Measurements from ENCODE around the gene FAM163A.
"Not testable (repeated sequence)": the region's sequence is repeated elsewhere in the genome, so short reads cannot be mapped to it uniquely, and the experiment has no call there.

Gene FAM163A

DNA sequence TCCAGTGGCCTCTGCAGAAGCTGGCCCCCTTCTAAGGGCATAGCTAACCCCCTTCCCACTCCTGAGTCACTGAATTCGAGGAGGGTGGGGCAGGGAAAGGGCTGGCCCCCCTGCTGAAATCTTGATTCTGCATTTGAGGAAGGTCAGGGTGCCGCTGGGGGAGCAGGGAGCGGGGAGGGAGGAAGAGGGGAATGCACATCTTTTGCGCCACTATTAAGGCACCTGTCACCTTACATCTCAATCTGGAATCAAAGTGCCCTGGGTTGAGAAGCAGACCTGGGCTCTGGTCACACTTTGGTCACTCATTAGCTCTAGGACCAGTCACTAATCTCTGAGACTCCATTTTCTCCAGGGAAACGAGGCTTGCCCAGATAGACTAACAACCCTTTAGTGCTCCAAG is 72.5 kb downstream of the FAM163A start:
- no peak for DNase-seq (ENCODE audit: low read depth in 2 of 2)

DNA sequence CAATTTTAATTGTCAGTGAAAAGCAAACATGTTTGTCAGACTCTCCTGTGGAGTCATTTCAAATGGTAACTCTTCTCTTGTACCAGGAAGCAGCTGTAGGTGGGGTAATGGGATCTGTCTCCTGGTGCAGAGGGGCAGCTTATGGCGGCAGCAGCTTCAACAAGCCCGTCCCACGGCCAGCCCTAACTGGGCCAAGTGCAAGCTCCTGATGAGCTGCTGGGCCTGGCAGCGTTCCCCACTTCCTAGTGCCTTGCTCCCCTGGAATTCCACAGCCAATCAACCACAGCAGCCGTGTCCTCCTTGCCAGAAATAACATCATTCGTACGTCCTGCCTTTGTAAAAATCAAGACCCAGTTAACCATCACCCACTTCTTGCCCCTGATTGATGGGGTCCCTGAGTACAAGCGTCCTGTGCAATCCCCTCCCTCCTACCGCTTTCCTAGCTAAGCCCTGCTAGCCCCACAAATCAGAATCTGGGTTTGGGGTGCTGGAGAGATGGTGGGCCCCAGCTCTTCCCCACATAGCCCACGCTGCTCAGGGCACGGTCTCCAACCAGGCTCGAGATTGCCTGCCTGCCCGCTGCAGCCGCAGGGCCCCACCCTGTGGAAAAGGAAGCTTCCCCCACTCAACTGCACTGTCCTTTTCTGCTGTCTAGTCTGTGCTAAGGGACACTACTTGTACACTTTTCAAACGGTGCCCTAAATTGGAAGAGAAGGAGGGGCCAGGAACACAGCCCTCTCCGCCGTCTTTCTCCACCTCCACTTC is 73.3 kb downstream of the FAM163A start:
- no peak for DNase-seq (ENCODE audit: low read depth in 2 of 2)

DNA sequence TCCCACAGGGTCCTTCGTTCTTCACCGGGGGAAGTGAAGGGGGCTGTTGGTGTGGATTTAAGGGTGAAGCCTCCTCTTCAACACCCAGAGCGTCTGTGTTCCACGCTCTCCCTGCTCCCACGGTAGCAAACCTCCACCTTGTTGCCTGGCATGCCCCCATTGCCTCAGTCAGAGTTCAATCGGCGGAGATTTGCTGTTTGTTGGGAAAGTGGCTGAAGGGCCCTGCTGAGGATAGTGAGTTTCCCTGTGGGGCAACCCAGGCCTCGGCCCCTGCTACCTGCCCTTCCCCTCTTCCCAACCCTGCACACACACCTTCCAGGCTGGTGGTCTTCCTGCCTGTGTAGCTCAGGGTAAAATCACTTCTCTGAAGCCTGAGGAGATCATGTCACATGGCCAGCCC is 74.0 kb downstream of the FAM163A start:
- DNase-seq (ENCODE audit: low read depth in 2 of 2), result no peak

DNA sequence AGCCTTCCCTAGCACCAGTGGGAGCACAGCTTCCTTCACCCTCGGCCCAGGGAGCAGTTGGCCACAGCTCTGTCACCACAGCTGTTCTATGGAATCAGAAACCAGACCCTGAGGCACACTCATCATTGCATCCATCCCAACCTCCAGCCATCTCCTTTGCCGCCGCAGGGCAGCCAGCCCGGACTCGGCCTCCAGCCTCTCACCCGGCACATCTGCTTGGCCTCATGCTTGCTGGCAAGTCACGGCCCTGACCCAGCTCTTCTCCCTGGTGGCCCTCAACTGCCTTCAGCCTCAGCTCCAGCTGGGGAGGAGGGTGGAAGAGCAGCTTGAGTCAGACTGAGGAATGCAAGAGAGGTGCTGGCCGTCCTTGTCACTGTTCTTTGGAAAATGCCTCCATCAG is 74.7 kb downstream of the FAM163A start:
- no peak for DNase-seq (ENCODE audit: low read depth in 2 of 2)

DNA sequence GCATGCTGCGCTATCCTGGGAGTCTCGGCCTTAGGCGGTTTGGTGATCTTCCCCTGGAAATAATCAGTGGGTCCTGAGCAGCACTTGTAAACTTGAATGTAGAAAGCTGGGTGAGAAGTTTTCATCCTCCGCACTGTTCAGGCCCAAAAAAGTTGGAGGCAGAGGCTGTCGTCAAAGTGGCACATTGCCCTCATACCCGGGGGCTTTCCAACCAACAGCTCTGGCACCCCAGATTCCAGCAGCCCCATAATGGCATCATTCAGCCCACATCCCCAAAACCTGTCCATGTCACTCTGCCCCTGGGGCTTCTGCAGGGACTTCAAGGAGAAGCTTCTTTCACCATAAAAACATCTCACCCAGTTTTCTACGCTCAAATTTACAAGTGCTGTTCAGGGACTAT is 75.2 kb downstream of the FAM163A start:
- no peak for DNase-seq (ENCODE audit: low read depth in 2 of 2)

DNA sequence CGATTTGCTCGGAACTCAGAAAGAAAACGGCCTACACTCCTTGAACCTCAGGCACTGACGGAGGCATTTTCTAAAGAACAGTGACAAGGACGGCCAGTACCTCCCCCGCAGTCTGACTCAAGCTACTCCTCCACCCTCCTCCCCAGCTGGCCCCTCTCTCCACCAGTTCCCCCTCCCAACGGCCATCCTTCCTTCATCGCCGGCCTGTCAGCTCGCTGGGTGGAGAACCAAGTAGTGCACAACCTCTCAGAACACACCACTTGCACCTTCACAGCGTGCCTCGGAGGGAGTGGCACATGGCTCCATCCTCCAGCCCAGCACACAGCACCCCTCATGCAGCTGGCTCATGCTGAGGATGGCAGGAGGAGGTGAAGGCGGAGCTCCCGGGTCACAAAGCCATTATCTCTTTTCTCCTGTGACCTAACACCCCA is 75.7 kb downstream of the FAM163A start:
- DNase-seq (ENCODE audit: low read depth in 2 of 2), result no peak

DNA sequence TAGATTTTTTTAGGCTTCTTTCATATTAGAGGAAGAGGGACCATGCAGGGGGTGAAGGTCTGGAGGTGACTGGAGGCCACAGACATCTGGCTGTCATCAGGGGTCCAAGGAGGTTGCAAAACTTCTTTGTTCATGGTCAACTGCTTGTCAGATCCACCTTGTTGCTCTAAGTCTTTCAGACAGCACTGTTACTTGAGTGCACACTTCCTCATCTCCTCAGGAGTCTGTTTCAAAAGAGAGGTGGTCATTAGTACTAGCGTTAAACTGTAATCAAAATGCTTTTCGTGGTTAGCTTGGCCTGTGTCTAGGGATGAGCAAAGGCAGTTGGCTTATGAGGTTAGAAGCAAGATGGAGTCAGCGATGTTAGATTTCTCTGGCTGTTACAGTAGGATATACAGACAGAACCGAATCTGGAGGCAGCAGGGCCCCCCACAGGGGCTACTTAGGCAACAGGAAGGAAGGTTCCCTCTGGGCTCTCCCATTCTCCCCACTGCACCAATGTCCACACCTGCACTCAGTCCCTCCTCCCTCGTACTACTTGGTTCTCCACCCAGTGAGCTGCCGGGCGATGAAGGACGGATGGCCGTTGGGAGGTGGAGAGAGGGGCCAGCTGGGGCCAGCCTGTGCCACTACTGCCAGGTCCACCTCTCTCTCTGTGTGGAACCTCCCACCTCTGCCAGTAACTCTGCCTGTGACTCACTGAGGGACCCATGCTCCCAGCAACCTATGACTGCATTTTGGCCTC is 77.3 kb downstream of the FAM163A start:
- DNase-seq (ENCODE audit: low read depth in 2 of 2), result no peak

DNA sequence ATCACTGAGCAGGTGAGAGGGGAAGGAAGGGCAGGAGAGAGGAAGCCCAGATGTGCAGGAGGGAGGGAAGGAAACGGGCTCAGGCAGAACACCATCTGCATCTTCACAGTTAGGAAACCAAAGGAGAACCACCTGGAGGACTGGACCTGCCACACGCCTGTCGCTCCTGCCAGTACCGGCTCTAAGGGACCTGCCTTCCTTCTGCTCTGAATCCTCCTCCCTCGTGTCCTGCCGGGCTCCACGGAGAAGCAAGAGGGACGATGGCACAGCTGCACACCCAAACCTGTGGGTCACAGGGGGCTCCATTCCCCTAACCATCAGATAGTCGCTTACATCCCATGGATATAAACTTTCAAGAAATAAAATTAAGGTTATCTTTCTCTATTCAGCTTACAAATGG is 78.4 kb downstream of the FAM163A start:
- DNase-seq (ENCODE audit: low read depth in 2 of 2), result no peak

DNA sequence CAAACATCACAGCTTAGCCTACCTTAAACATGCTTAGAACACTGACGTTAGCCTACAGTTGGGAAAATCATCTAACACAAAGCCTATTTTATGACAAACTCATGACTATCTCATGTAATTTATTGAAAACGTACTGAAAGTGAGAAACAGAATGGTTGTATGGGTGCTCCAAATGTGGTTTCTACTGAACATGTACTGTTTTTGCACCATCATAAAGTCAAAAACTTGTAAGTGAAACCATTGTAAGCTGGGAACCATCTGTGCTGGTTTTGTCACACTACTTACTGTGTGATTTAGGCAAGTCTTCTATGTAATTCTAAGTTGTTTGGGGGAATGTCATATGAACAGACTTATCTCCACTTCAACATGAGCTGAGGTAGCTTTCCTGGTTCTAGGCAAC is 79.0 kb downstream of the FAM163A start:
- DNase-seq (ENCODE audit: low read depth in 2 of 2), result no peak

DNA sequence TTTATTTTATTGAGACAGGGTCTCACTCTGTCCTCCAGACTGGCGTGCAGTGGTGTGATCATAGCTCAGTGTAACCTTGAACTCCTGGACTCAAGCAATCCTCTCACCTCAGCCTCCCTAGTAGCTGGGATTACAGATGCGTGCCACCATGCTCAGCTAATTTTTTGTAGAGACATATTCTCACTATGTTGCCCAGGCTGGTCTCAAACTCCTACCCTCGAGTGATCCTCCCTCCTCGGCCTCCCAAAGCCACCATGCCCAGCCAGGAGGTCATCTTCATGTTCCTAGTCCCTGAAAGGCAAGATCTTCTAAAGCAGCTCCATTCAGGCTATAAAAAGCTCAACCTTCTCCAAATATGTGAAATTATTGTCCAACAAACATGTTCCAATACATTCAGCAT is 80.6 kb downstream of the FAM163A start:
- DNase-seq (ENCODE audit: low read depth in 2 of 2), result no peak

DNA sequence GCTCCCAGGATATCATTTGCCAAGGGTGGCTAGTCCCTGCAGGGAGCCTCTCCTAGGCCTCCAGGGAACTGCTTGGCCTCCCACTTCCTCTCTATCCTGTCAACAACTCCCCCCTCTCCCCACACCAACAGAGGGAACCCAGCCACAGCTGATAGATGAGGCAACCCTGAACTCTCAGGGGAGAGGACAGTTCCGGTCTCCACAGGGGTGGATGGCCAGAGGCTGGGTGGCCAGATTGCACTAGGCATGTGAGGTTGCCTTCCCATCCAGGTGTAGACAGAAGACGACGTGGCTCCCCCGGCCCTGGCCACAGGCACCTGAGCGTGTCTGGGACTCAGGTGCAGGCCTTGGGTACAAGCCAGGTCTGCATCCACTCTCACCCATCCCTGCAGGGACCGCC is 81.2 kb downstream of the FAM163A start:
- no peak for DNase-seq (ENCODE audit: low read depth in 2 of 2)

DNA sequence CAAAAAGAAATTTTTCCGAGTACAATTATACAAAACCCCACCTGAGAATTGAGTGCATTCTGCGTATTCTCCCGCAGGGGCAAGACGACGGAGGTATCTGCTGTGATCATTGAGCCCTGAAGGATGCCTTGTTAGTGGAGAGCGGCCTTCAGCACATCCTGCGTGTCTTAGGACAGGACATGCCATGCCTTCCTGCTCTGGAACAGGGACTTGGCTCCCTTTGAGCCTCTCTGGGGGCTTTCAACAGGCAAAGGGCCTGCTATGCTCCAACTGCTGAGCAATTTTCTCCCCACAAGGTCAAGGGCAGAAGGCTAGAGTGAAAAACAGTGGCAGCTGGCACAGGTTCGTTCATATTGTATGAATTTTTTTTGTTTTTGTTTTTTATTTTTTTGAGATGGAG is 82.1 kb downstream of the FAM163A start:
- no peak for DNase-seq (ENCODE audit: low read depth in 2 of 2)

DNA sequence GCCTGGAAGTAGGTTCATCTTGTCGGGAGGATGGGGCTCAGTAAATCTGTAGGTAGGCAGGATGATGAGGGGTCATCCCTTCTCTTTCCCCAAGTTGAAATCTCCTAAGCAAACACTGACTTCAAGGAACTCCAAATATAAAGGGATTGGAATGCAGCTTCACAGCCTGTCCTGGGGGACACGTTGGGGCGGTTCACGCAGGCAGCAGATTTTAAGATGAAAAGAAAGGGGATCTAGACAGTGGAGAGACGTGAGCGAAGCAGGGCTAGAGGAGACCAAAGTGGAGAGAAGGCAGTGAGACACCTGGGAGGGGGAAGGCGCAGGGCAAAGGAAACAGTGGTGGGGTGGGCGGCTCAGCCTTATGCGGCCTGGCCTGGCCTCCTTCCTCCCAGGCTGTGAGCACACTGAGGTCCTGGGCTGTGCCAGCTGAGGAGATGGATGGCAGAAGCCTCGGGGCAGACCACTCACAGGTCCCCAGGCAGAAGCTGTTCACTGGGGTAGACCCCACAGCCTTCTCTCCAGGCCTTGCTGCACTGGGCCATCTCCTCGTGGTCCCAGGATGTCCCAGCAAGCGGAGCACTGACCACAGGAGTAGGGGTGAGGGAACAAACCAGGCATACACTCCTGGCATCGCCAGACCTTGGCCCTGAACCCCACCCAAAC is 82.8 kb downstream of the FAM163A start:
- DNase-seq (ENCODE audit: low read depth in 2 of 2), result no peak

DNA sequence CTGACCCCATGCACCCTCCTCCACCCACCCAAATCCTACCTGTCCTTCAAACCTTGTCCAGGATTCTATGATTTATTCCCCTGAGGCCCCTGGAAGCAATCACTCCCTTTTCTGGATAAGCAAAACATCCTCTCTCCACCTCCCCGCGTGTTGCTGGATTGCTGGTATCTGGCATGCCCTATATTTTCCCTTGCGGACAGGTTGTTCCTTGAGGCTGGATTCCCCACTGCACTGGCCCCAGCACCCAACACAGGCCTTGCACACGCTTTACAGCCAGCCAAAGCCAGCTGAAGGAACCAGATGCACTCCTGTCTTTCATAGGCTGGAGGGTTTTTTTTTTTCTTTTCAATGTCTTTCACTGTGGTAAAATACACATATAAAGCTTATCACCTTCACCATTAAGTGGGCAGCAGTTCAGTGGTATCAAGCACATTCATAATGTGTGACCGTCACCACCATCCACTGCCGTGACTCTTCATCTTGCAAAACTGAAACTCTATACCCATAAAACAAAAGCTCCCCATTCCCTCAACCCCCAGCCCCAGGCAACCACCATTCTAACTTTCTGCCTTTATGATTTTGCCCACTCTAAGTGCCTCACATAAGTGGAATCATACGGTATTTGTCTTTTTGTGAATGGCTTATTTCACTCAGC is 83.7 kb downstream of the FAM163A start:
- DNase-seq (ENCODE audit: low read depth in 2 of 2), result no peak

DNA sequence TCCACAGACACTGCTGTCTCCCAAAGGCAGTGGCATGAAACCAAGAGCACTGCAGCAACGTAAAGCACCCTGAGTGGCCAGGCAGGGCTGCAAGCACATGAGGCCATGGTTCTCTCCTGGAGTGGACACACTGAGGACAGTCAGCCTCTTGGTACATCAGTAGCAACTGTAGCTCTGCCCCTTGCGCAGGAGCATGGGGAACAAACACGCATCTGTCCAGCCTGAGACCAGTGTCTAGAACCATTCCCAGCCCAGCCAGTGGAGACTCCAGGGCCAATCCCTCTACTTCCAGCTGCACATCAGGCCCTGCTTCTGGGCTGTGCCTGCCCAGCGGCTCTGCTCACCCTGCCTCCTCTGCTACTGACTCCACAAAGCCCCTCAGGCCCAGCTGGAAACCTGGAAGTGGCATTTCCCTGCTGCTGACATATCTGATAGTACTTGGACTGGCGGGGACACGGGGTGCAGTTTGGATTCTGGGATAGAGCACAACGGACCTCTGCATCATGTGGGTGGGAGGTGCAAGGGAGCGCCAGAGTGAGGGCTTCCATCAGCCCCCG is 85.5 kb downstream of the FAM163A start:
- DNase-seq (ENCODE audit: low read depth in 2 of 2), result no peak

DNA sequence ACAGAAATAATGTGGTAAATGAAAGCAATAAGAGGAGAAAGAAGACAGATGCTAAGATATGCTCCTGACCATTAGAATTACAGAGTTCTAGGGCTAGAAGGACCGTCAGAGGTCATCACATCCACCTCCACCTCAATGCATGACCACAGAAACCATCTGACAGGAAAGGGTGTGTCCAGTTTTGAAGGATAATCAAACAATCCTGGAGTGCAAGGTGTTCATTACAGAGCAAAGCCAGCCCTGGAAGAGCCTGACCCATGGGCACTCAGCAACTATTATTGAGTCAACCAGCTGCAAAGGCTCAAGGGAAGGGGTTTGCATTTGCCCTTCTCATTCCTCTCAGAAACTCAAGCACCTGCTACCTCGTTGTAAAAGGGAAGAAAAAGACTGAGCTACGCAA is 88.1 kb downstream of the FAM163A start:
- DNase-seq (ENCODE audit: low read depth in 2 of 2), result no peak

DNA sequence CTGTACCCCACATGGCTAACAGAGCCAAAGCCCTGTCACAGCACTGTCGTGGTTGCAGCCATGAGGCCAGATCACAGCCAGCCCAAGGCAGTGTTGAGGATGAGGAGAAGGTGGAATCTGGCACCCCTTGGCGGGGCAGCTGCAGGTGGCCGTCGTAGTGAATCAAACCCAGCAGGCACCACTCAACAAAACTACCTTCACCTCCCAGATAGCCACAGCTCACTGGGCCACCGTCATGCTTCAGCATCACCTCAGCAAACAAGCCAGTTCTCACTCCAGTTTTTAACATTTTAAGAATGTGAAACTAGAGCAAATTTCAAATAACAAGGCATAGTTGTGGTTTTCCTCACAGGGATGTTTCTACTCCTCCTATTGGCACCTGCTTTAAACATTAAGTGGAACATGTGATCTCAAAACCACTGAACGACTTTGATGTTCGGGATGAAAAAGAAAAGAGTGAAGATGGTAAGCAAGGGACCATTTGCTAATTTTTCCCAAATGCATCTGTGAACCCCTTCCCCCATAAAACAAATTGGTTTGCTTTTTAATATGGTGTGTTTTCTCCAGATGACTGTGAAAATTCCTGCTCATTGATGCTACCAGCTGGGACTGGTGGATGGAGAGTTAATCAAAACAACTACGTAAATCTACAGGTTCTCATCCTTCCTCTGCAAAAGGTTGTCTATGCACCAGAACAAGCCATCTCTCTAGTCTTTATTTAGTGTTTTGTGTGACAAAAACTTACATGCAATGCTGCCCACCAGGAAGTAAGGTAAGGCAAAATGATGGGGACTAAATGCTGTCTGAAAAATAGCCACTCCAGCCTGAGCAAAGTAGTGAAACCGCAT is 89.0 kb downstream of the FAM163A start:
- DNase-seq (ENCODE audit: low read depth in 2 of 2), result no peak

DNA sequence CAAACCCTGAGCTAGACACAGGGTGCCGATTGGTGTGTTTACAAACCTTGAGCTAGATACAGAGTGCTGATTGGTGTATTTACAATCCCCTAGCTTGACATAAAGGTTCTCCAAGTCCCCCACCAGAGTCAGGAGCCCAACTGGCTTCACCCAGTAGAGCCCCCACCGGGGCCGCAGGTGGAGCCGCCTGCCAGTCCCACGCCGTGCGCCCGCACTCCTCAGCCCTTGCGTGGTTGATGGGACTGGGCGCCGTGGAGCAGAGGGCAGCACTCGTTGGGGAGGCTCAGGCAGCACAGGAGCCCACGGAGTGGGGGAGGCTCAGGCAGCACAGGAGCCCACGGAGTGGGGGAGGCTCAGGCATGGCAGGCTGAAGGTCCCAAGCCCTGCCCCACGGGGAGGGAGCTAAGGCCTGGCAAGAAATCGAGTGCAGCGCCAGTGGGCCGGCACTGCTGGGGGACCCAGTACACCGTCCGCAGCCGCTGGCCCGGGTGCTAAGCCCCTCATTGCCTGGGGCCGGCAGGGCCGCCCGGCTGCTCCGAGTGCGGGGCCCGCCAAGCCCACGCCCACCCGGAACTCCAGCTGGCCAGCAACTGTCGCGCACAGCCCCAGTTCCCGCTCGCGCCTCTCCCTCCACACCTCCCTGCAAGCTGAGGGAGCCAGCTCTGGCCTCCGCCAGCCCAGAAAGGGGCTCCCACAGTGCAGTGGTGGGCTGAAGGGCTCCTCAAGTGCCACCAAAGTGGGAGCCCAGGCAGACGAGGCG is 93.8 kb downstream of the FAM163A start:
- DNase-seq (ENCODE audit: low read depth in 2 of 2), result not testable (repeated sequence)

DNA sequence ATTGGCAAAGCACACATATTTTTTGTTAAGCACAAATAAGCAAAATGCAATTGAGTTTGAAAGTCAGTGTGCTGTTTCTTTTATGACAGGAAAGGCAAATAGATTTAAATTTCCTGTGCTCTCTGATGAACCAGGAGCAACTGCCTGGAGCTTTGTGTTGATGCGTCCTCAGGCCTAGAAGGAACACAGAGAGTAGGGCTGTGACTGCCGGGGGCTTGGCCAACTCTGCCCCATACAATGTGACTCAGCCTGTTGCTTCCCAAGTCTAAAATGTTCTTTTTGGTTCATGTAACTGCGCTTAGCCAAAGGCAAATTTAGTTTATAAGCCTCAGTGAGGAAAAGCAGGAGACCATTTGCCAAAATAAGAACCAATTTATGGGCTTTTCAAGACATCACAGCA is 97.0 kb downstream of the FAM163A start:
- no peak for DNase-seq (ENCODE audit: low read depth in 2 of 2)

DNA sequence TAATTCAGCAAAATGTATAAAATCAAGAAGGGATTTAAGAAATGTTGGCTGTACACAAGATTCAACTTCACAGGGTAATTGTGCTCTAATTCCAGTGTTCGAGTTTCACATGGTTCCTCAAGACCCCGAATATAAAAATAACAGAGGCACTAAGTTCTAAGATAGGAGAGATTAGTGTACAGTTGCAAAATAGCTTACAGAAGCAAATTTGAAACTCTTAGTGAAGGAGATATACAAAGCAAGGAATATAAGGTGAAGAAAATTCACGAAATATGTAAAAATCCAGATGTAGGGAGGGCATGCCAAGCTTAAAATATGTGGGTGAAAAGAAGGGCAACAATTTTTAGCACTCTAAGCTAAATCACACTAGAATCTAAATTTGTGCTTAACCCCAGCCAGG is 105.1 kb downstream of the FAM163A start:
- DNase-seq (ENCODE audit: low read depth in 2 of 2), result no peak

All from stimulated activated CD8-positive, alpha-beta memory T cell treated with anti-CD3 and anti-CD28 coated beads, Interleukin-15, amount 100 ng/mL, for 48 hours (primary cell).